Gastrocnemius medialis (tissue), 4 donors: ENCODE results near the gene FASTK. TPM values are rescaled to one million over a fixed set of nuclear protein-coding genes. Genes with fewer than 3 reads are reported as not detected.

Source experiments
- ATAC-seq, 2 donors: fragments of 150-250 bp; one replicate each; pipeline ENCODE4 v1.9.1; 2016
- DNase-seq, 2 donors: peaks; one replicate each; pipeline ENCODE4 v3.0.0-alpha.2; 2019
- H3K27ac ChIP-seq, 4 donors: fragments of 200-600 bp; sonication (generic); 1 replicate in 1 of 4; 2 replicates in 3 of 4; pipeline ENCODE4 v1.5.1; 2016 to 2018; ENCODE audit warnings: mild to moderate bottlenecking in 2 of 4, moderate library complexity in 1 of 4
- H3K27me3 ChIP-seq, 3 donors: fragments of 200-600 bp; sonication (generic) in 2 of 3; 1 replicate in 1 of 3; 2 replicates in 2 of 3; pipeline versions ENCODE4 v1.5.1 to v1.6.0; 2016 to 2019; ENCODE audit warnings: mild to moderate bottlenecking in 1 of 3, moderate library complexity in 1 of 3
- H3K36me3 ChIP-seq, 2 donors: fragments of 200-600 bp; sonication (generic) in 1 of 2; one replicate each; pipeline ENCODE4 v1.5.1; 2017 to 2018
- H3K4me1 ChIP-seq, 2 donors: fragments of 200-600 bp; sonication (generic) in 1 of 2; one replicate each; pipeline ENCODE4 v1.5.1; 2016 to 2017; ENCODE audit warnings: mild to moderate bottlenecking in 2 of 2
- H3K4me3 ChIP-seq, 4 donors: fragments of 200-600 bp; sonication (generic) in 3 of 4; 1 replicate in 1 of 4; 2 replicates in 3 of 4; pipeline ENCODE4 v1.5.1; 2016 to 2019; ENCODE audit warnings: mild to moderate bottlenecking in 2 of 4
- H3K9me3 ChIP-seq, 3 donors: fragments of 200-600 bp; sonication (generic) in 2 of 3; 1 replicate in 1 of 3; 2 replicates in 2 of 3; pipeline ENCODE4 v1.5.1; 2016 to 2019
- POLR2A ChIP-seq, 2 donors: fragments of 450-650 bp; IDR thresholded peaks; one replicate each; pipeline ENCODE4 v1.6.1; 2017; ENCODE audit warnings: antibody characterized with exemption in 2 of 2, mild to moderate bottlenecking in 2 of 2, moderate library complexity in 2 of 2
- in situ Hi-C, 4 donors: fragments of 200-750 bp; cut with MboI; loops; one replicate each; pipeline versions ENCODE4 v1.15.0 to v1.8.0; 2017; ENCODE audit warnings: low sequenced_read_pairs in 4 of 4
- intact Hi-C: fragments of 100-400 bp; cut with DNase I; formaldehyde crosslinking; loops from one replicate; pipeline ENCODE4 v1.15.1; 2023; ENCODE audit warnings: low total_unique reads
- total RNA-seq, 4 donors: library from RNA; depleted of rRNA; stranded (reverse); fragments of >200 nt; gene quantifications; one replicate each; pipeline versions ENCODE4 v1.1.0 to v1.2.3, GENCODE V29; 2016
- TF ChIP-seq, protein P1 (sequence below), 5 experiments: fragments of 450-650 bp in 3 of 5; fragments of 200-600 bp in 2 of 5; sonication (generic) in 2 of 5; IDR thresholded peaks in 4 of 5; conservative IDR thresholded peaks in 1 of 5; 1 replicate in 4 of 5; 2 replicates in 1 of 5; pipeline ENCODE4 v1.5.1; 2016 to 2019; ENCODE audit warnings: antibody characterized with exemption in 5 of 5, mild to moderate bottlenecking in 3 of 5, moderate library complexity in 3 of 5

FASTK gene
- total RNA-seq, 4 donors from 2014 or later: 108 to 181 (median 141) TPM

DNA sequence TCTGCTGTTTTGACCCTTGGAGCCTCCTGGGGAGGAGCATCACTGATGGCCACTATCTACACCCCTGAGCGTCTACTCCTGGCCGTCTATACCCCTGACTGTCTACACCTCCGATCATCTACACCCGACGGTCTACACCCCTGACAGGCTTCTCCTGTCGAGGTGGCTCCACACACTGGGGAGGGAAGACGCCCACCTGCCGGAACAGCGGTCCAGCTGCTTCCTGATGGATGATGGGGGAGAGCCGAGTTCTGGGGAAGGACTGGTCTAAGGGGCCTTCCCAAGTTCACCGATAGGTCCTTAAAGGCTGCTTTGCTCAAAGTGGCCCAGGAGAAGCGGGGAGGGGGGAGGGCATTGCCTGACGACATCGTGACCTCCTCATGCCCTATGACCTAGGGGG is 47.5 kb upstream of the FASTK start:
- intact Hi-C loops (no loop called here), in situ Hi-C loops (loop anchor here in 2 of 4 donors (10.0 kb wide), 1 partner anchor 47 kb away; no protein-coding TSS in a partner anchor)
- H3K36me3 ChIP-seq: peaks cover 0 to 25% of the 10 kb centered on the region in 2 donors
- no peaks in the 10 kb centered on the region for H3K9me3 ChIP-seq
- H3K27ac ChIP-seq: no peak overlapping the region
- ATAC-seq (no peak), DNase-seq (no peak)
- H3K4me1 ChIP-seq: peaks cover 4 to 22% of the 10 kb centered on the region in 2 donors
- H3K4me3 ChIP-seq: no peak overlapping the region
- H3K27me3 ChIP-seq: no peaks in the 10 kb centered on the region
- TF ChIP-seq, protein P1, sequence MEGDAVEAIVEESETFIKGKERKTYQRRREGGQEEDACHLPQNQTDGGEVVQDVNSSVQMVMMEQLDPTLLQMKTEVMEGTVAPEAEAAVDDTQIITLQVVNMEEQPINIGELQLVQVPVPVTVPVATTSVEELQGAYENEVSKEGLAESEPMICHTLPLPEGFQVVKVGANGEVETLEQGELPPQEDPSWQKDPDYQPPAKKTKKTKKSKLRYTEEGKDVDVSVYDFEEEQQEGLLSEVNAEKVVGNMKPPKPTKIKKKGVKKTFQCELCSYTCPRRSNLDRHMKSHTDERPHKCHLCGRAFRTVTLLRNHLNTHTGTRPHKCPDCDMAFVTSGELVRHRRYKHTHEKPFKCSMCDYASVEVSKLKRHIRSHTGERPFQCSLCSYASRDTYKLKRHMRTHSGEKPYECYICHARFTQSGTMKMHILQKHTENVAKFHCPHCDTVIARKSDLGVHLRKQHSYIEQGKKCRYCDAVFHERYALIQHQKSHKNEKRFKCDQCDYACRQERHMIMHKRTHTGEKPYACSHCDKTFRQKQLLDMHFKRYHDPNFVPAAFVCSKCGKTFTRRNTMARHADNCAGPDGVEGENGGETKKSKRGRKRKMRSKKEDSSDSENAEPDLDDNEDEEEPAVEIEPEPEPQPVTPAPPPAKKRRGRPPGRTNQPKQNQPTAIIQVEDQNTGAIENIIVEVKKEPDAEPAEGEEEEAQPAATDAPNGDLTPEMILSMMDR (IDR thresholded peaks at IDR 0.05 in 4 of 5, conservative IDR thresholded peaks at IDR 0.05 in 1 of 5): no peak
- no peak for TF ChIP-seq POLR2A (IDR thresholded peaks at IDR 0.05)

DNA sequence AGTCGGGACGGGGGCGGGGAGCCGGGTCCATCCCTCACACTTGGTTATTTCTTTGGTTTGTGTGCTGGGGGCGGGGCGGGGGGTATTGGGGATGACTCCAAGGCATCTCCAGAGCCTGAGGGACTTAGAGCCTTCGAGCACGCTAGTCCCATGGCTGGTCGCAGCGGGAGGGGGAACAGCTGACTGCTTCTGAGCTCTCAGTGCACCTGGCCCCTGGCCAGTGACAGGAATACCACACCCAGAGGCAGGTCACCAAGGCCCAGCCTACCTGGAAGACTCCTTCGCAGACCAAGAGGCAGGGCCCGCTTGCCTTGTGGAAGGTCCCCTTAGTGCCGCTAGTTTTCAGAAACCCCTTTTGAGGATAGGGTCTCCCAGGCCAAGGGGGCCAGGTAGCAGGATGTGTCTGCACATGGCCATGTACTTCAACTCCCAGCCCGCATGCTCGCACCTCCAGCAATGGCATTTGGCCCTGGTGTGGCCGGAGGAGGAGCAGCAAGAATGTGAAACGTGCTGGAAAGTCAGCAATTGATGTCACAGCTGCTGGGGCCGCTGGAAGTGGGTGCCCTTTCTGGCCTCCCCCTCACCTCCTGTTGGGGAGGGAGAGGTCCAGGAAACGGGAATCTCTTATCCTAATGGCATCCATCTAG is 46.0 kb upstream of the FASTK start:
- intact Hi-C loops (no loop called here), in situ Hi-C loops (loop anchor here in 2 of 4 donors (10.0 kb wide), 1 partner anchor 48 kb away; no protein-coding TSS in a partner anchor)
- peaks cover 0 to 18% of the 10 kb centered on the region in 2 donors for H3K36me3 ChIP-seq
- TF ChIP-seq, protein P1 (IDR thresholded peaks at IDR 0.05 in 4 of 5, conservative IDR thresholded peaks at IDR 0.05 in 1 of 5): no peak
- no peak for TF ChIP-seq POLR2A (IDR thresholded peaks at IDR 0.05)
- DNase-seq (peak in 1 of 2 donors; percentile 41), ATAC-seq (no peak)
- peaks cover 4 to 22% of the 10 kb centered on the region in 2 donors for H3K4me1 ChIP-seq
- H3K9me3 ChIP-seq: no peaks in the 10 kb centered on the region
- H3K4me3 ChIP-seq: no peak overlapping the region
- no peak overlapping the region for H3K27ac ChIP-seq
- H3K27me3 ChIP-seq: no peaks in the 10 kb centered on the region

DNA sequence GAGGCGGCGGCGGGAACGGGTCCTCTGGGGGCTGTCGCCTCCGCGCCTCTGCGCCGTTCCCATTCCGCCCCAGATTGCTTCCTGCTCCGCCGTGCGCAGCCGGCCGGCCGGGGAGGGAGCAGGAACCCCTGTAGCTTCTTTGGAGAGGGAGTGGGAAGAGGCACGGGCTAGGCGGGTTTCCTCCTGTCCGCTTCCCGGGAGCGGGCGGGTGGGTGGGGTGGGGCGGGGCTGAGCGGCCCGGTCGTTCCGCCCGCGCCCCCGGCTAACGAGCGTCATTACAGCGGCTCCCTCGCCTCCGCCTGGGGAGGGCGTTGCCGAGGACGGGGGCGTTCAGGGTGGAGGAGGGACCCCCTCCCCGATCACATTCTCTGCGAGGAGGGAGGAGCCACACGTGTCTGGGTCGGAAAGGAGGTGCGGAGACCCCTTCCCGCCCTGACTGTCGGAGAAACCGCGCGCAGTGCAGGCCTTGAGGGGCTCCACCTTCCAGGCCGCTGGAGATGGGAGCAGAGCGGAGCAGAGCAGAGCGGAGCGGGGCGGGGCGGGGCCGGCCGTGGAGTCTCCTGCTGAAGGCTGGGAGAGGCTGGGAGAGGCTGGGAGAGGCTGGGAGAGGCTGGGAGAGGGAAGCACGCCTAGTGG is 45.4 kb upstream of the FASTK start:
- in situ Hi-C loops: loop anchor here in 2 of 4 donors (10.0 kb wide), 1 partner anchor 49 kb away; no protein-coding TSS in a partner anchor
- TF ChIP-seq, protein P1 (IDR thresholded peaks at IDR 0.05 in 4 of 5, conservative IDR thresholded peaks at IDR 0.05 in 1 of 5): no peak
- TF ChIP-seq POLR2A (IDR thresholded peaks at IDR 0.05): no peak
- Histone ChIP-seq H3K4me3 (peak overlapping the region; percentile 49 to 58 (median 55)), H3K27me3 (no peaks in the 10 kb centered on the region), H3K9me3 (no peaks in the 10 kb centered on the region), H3K4me1 (peaks cover 4 to 22% of the 10 kb centered on the region in 2 donors), H3K36me3 (peaks cover 0 to 20% of the 10 kb centered on the region in 2 donors), H3K27ac (no peak overlapping the region)
- no peak for DNase-seq
- intact Hi-C loops: loop anchor here (2.0 kb wide), 1 partner anchor 119 kb away; no protein-coding TSS in a partner anchor
- no peak for ATAC-seq

DNA sequence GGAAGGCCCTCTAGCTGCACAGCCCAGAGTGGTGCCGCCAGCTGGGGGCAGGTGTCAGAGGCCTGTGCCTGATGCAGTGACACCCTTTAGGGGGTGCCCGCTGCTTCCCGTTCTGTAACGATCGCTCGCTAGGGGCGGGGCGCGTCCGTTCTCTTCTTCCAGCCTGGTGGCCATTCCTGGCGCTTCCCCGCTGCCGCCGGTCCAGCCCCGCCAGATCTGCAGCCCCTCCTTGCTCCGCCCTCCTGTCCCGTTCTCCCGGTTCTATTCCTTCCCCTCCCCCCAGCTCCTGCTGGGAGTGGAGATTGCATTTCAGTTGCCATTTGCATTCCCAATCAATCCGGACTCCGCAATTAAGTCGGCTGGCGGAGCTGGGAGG is 44.8 kb upstream of the FASTK start:
- peaks cover 4 to 22% of the 10 kb centered on the region in 2 donors for H3K4me1 ChIP-seq
- ATAC-seq: no peak
- peaks cover 0 to 23% of the 10 kb centered on the region in 2 donors for H3K36me3 ChIP-seq
- DNase-seq: no peak
- TF ChIP-seq POLR2A (IDR thresholded peaks at IDR 0.05): no peak
- TF ChIP-seq, protein P1 (IDR thresholded peaks at IDR 0.05 in 4 of 5, conservative IDR thresholded peaks at IDR 0.05 in 1 of 5): peak in 1 of 5 experiments; percentile 19
- no peak overlapping the region for H3K27ac ChIP-seq
- in situ Hi-C loops (loop anchor here in 2 of 4 donors (10.0 kb wide), 1 partner anchor 49 kb away; no protein-coding TSS in a partner anchor), intact Hi-C loops (loop anchor here (2.0 kb wide), 1 partner anchor 119 kb away; no protein-coding TSS in a partner anchor)
- peak overlapping the region; percentile 49 to 58 (median 55) for H3K4me3 ChIP-seq
- no peaks in the 10 kb centered on the region for H3K9me3 ChIP-seq
- H3K27me3 ChIP-seq: no peaks in the 10 kb centered on the region
